Spleen (tissue), 7 donors: ENCODE data around the gene FYN.
A peak's percentile ranks its signal among the peaks of the same experiment; 100 is the strongest.

Experiments
- CTCF ChIP-seq, 11 experiments: fragments of 200-600 bp in 7 of 11; fragments of 450-650 bp in 4 of 11; sonication (generic) in 4 of 11; IDR thresholded peaks in 8 of 11; conservative IDR thresholded peaks in 3 of 11; 1 replicate in 7 of 11; 2 replicates in 4 of 11; pipeline versions ENCODE4 v1.4.0 to v1.8.0; 2016 to 2021; ENCODE audit warnings: antibody characterized with exemption in 11 of 11, inconsistent platforms in 4 of 11, mild to moderate bottlenecking in 1 of 11
- POLR2A ChIP-seq, 3 donors: fragments of 450-650 bp; IDR thresholded peaks; one replicate each; pipeline ENCODE4 v1.5.1; 2017; ENCODE audit warnings: antibody characterized with exemption in 3 of 3, mild to moderate bottlenecking in 1 of 3
- POLR2AphosphoS5 ChIP-seq, 3 donors: sonication (generic); formaldehyde crosslinking; IDR thresholded peaks; one replicate each; pipeline ENCODE4 v1.5.1; 2017; ENCODE audit warnings: antibody characterized with exemption in 3 of 3
- donor health status: DM: no; HTN: no; CAD: no; lungs with moderate emphysema.
- donor health status: DM: no; HTN: no; CAD: no.
- donor health status: DM: no; HTN: no; CAD: no.

- TF ChIP-seq POLR2A (IDR thresholded peaks at IDR 0.05): no peak
- no peak for TF ChIP-seq CTCF (IDR thresholded peaks at IDR 0.05 in 8 of 11, conservative IDR thresholded peaks at IDR 0.05 in 3 of 11)
- peak in 1 of 3 donors; percentile 21 for TF ChIP-seq POLR2AphosphoS5 (IDR thresholded peaks at IDR 0.05)
Observed at GRCh38 chr6:111745186-111745585, 128.1 kb downstream of the FYN start.
